GM21367 (cell line): Measurements from ENCODE around the gene DTX4.
"Not testable (repeated sequence)": the region's sequence is repeated elsewhere in the genome, so short reads cannot be mapped to it uniquely, and the experiment has no call there.

Experiments used
- ATAC-seq: cut with Tn5 transposase; IDR thresholded peaks from one replicate; pipeline ENCODE4 v1.9.1; 2021; ENCODE audit not compliant: unreplicated experiment

The DTX4 gene

DNA sequence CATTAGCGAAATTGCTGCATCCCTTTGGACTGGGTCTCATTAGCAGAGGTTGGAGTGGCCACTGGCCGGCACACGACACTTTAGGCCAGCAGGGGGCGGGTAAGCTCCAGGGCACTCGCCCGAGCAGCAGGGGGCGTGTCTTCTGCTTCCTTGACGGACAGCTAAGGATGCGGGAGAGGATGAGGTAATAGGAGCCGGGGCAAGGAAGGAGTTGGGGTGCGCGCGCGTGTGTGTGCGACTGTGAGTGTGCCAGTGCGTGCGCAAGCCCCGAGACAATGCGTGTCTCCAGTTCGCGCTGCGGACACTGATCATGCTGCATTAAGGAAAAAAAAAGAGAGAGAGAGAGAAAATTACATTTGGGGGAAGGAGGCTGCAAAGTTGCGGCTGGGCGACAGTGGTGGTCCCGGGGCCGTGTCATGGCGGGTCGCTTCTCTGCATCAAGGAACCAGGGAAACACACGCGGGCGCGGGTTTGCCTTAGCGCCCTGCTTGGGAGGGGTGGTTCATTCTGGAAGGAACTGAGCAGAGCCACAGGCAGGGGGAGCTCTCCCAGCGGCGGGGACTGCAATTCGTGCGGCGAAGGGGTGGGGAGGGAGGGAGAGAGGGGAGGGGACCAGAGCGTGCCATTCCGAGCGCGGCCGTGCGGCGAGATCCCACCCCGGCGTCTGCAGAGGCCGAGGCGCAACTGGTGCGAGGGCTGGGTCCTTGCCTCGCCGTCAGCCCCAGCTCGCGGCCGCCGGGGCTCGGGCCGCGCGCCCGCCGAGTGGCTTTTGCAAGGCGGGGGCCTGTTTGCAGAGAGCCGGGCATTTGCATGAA, at the start of gene DTX4:
Gene DTX4 (plus strand): TSS at position 625 of the 815 bp plus-strand sequence. CDS start 464 bp downstream, outside the sequence.
- ATAC-seq: peak; percentile 72

DNA sequence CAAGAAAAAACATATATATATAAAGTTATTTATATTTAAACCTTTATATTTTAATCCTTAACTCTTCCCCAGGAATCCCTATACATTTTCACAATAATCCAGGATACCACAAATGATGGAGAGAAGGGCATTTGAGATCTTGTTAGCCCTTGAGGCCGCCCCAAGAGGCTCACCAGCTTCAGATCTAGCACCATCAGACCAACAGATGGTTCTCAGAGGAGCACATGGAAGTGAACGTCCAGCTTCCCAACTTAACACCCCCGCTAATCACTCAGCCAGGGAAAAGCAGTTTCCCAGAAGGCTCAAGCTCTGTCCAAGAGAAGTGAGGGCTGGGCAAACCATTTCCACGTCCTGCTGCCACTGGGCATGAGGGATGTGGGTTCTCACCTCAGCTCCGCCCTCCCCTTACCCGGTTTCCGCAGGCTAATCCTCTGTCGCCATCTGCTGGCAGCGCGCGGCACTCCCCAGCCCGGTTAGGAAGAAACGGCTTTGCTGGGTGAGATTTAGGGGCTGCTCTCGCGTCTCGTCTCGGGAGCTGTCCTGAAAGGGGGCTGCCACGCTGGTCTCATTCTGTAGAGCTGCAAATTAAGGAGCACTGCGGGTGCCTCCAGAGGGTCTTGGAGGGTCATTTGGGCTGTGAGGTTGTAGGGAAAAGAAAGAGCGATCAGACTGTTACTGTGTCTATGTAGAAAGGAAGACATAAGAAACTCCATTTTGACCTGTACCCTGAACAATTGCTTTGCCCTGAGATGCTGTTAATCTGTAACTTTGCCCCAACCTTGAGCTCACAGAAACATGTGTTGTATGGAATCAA, 36.1 kb upstream of the DTX4 start:
- peak; percentile 96 for ATAC-seq

DNA sequence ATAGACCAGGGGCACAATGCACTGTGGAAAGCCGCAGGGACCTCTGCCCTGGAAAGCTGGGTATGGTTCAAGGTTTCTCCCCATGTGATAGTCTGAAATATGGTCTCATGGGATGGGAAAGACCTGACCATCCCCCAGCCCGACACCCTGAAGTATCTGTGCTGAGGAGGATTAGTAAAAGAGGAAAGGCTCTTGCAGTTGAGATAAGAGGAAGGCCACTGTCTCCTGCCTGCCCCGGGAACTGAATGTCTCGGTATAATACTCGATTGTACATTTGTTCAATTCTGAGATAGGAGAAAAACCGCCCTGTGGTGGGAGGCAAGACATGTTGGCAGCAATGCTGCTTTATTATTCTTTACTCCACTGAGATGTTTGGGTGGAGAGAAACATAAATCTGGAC, 35.4 kb upstream of the DTX4 start:
- ATAC-seq: not testable (repeated sequence)

DNA sequence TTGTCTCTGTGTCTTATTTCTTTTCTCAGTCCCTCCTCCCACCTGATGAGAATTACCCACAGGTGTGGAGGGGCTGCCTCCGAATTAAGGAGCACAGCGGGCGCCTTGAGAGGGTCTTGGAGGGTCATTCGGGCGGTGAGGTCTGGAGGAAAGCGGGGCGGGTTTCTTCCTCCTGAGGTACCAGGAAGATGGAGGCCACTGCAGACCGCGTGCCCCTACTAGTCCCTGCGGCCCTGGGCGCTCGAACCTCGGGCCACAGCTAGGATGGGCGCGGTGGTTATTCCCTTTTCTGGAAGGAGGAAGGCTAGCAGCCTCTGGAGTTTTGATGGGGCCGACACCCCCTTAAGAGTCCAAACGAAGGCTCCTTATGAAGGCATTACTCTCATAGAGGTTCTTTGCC, 34.7 kb upstream of the DTX4 start:
- no peak for ATAC-seq

- no peak for ATAC-seq
Measured at GRCh38 chr11:59138643-59139042, 33.3 kb upstream of the DTX4 start.

GRCh38 chr11:59141191-59141590, 30.7 kb upstream of the DTX4 start:
- no peak for ATAC-seq

GRCh38 chr11:59141673-59142460, 30.1 kb upstream of the DTX4 start:
- ATAC-seq: no peak

- peak; percentile 42 for ATAC-seq
Measured at GRCh38 chr11:59142530-59143507, 29.1 kb upstream of the DTX4 start, which contains the start of gene FAM111A. Gene FAM111A, plus strand, starts transcription at chr11:59142856. Its CDS starts 6,017 bp downstream, at chr11:59148873.

DNA sequence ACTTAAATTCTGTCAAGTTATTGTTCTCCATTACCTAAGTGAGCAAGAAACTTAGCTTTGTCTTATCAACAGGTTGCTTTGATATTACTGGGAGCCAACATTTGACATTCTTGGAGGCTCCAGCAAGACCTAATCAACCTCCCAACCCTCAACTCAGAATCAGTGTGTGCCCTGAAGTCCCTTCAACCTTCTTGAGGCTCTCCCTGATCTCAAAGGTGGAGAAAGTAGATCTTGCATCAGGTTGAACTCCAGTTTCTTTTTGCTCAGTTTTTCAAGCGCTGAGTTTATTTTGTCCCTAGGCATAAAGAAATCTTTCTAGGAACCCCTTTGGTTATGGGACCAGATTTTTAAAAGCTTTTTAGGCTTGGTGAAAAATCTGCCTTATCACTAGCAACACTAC, 27.8 kb upstream of the DTX4 start:
- no peak for ATAC-seq

GRCh38 chr11:59144579-59145345, 27.2 kb upstream of the DTX4 start:
- peak; percentile 43 for ATAC-seq

GRCh38 chr11:59145534-59145933, 26.4 kb upstream of the DTX4 start:
- no peak for ATAC-seq

DNA sequence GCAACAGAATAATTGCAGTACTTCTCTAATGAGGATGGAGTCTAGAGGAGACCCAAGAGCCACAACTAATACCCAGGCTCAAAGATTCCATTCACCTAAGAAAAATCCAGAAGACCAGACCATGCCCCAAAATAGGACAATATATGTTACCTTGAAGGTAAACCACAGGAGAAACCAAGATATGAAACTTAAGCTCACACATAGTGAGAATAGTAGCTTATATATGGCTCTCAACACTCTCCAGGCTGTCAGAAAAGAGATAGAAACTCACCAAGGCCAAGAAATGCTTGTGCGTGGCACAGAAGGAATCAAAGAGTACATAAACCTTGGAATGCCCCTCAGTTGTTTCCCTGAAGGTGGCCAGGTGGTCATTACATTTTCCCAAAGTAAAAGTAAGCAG, 20.2 kb upstream of the DTX4 start:
- ATAC-seq: peak; percentile 44

- ATAC-seq: peak; percentile 72
Measured at GRCh38 chr11:59152312-59152951, 19.5 kb upstream of the DTX4 start.

DNA sequence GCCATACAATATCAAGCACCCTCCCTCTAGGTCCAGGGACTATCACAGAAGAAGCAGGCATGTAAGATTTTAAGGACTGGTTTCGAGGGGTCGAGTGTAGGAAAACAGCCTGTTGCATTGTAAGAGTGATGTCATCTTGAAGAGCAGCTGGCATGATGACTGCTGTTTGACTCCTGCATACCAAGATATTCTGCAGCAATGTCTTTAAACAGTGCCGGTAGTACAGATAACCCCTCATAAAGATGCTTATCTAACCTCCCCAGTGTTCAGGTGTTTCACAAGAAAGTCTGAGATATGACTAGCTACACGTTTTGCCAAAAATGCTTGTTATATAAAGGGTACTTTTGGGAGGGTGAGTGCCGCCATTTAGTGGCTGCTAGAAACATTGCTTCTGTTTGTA, 17.3 kb upstream of the DTX4 start:
- no peak for ATAC-seq

GRCh38 chr11:59157433-59157832, 14.5 kb upstream of the DTX4 start:
- no peak for ATAC-seq

DNA sequence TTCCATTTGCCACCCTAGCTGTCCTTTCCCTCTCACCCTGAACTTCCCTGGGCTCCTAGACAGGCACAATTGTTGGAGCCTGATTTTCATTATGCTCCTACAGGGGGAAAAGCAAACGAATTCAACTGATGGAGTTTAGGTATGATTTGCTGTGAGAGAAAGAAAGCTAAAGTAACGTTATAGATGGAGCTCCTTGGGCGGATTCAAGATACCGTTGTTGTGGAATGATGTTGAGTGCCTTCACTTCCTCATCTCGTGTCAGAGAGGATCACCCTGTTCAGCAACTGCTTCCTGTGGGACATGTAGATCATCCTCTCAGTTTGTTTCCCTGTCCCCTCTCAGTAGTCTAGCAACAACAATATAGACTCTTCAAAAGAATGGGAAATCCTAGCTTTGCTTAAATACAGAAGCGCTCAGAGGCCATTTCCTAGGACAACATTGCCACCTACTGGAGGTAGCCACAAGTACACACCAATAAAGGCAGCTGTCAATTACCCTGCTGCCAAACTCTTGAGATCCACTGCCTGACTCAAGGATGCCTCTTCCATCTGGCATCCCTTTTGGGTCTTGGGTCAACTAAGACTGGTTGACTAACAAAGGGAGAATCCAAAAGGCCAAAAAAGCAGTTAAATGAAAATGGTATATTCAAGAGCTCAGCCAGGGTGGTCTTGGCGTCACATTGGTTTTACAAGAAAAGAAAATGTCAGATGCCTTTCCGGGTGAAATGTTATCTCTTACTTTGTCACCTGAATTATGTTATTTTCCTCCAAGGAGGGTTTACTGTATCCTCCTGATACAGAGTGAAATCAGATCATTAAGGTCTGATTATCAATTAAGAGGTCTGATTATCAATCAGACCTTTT, 13.5 kb upstream of the DTX4 start:
- peak; percentile 82 for ATAC-seq

DNA sequence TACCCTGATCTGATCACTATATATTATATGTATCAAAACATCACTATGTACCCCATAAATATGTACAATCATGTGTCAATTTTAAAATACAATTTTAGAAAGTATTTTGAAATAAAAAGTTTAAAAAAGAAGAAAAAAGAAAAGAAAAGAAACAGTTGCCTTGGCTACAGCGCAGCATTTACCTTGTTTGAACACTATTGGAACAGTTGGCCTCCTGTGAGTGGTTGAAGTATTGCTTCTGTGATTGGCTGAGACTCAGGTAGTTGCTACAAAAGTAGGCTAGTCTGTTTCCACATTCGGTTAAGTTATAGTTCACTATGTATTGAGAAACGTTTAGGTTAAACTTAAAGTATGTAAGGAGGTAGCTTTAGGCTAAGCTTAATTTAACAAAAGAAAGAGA, 7.9 kb upstream of the DTX4 start:
- no peak for ATAC-seq
